Peyer's patch (tissue), 4 donors: Measurements from ENCODE around the gene GADD45GIP1.
"Not testable (repeated sequence)": the region's sequence is repeated elsewhere in the genome, so short reads cannot be mapped to it uniquely, and the experiment has no call there.

Experiments
- POLR2A ChIP-seq, 2 donors: fragments of 450-650 bp; IDR thresholded peaks; one replicate each; pipeline ENCODE4 v1.5.1; 2017; ENCODE audit warnings: antibody characterized with exemption in 2 of 2, mild to moderate bottlenecking in 2 of 2, moderate library complexity in 2 of 2
- TF ChIP-seq, protein P1 (sequence below), 6 experiments: fragments of 450-650 bp in 4 of 6; fragments of 200-600 bp in 2 of 6; sonication (generic) in 1 of 6; IDR thresholded peaks; one replicate each; pipeline ENCODE4 v1.5.1; 2017 to 2019; ENCODE audit warnings: antibody characterized with exemption in 6 of 6, mild to moderate bottlenecking in 3 of 6, moderate library complexity in 1 of 6

DNA sequence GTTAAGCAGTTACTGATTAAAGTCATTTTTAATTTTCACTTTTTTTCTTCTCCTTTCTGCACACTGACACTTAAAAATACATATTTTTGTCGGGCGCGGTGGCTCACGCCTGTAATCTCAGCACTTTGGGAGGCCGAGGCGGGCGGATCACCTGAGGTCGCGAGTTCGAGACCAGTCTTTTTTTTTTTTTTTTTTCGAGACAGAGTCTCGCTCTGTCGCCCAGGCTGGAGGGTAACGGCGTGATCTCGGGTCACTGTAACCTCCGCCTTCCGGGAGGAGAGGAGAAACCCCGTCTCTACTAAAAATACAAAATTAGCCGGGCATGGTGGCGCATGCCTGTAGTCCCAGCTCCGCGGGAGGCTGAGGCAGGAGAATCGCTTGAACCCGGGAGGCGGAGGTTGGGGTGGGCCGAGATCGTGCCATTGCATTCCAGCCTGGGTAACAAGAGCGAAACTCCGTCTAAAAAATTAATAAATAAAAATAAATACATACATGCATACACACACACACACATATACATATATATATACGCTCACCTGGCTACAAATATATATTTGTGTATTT lies 448 bp upstream of the GADD45GIP1 start:
- TF ChIP-seq, protein P1, sequence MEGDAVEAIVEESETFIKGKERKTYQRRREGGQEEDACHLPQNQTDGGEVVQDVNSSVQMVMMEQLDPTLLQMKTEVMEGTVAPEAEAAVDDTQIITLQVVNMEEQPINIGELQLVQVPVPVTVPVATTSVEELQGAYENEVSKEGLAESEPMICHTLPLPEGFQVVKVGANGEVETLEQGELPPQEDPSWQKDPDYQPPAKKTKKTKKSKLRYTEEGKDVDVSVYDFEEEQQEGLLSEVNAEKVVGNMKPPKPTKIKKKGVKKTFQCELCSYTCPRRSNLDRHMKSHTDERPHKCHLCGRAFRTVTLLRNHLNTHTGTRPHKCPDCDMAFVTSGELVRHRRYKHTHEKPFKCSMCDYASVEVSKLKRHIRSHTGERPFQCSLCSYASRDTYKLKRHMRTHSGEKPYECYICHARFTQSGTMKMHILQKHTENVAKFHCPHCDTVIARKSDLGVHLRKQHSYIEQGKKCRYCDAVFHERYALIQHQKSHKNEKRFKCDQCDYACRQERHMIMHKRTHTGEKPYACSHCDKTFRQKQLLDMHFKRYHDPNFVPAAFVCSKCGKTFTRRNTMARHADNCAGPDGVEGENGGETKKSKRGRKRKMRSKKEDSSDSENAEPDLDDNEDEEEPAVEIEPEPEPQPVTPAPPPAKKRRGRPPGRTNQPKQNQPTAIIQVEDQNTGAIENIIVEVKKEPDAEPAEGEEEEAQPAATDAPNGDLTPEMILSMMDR (IDR thresholded peaks at IDR 0.05) = not testable (repeated sequence)
- TF ChIP-seq POLR2A (IDR thresholded peaks at IDR 0.05) = not testable (repeated sequence)
